ENCODE data around the gene DOK7. TPM values are rescaled to one million over a fixed set of nuclear protein-coding genes. Genes with fewer than 3 reads are reported as not detected.
A peak's percentile ranks its signal among the peaks of the same experiment; 100 is the strongest.

DOK7 gene
- total RNA-seq, 1 experiment from 2014 or later = 0.26 TPM

DNA sequence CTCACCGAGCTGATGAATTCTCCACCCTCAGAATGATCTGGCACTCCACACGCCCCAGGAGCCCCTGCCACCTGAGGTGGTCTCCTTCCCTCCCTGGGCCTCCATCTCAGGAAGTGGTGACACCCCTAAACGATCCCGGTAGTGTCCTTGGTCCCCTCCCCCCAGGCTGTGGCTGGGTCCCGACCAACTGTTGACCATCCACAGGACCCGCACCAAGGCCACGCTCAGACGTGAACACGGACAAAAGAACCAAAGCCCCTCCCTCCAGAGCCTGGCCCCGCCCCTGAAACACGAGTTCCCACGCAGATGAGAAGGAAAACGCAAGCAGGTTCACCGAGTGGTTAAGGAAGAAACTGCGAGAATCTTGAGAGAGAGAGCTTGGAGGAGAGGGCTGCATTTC, 52.5 kb downstream of the DOK7 start:
- no peaks in the 10 kb centered on the region for H4K20me1 ChIP-seq (ENCODE audit: control insufficient read depth, insufficient read depth, insufficient read length)
- peak overlapping the region in 1 of 2 experiments; percentile 20; a peak in 1 of 5 replicates for H3K4me3 Mint-ChIP-seq
- H3K18ac ChIP-seq (ENCODE audit: insufficient read length, low read depth, low read length) = no peak overlapping the region
- no peaks in the 10 kb centered on the region; the same call in 1 of the 2 replicates for H3K27me3 Mint-ChIP-seq (ENCODE audit: low read depth)
- H3K27me3 ChIP-seq (ENCODE audit: insufficient read depth, low read length) = no peaks in the 10 kb centered on the region
- DNase-seq = no peak
- H3K27ac Mint-ChIP-seq = peak overlapping the region in 2 of 3 experiments; percentile 85 to 86; a peak in 5 of 7 replicates
- no peaks in the 10 kb centered on the region; the same call in 1 of the 2 replicates for H3K4me1 ChIP-seq (ENCODE audit: insufficient read depth, low read length)
- H3K79me1 ChIP-seq (ENCODE audit: insufficient read depth, low read depth, low read length, poor library complexity, severe bottlenecking) = no peaks in the 10 kb centered on the region
- H3K36me3 Mint-ChIP-seq (ENCODE audit: insufficient read depth in 1 of 3, low read depth in 3 of 3) = peaks cover 55 to 84% (median 79%) of the 10 kb centered on the region in 3 experiments
- no peaks in the 10 kb centered on the region for H3K79me2 ChIP-seq (ENCODE audit: insufficient read depth, low read length)
- H3K4me1 Mint-ChIP-seq = peaks cover 3 to 7% of the 10 kb centered on the region in 2 experiments
- H3K9me3 Mint-ChIP-seq = no peaks in the 10 kb centered on the region; a peak in 1 of 5 replicates
- H3K4me2 ChIP-seq (ENCODE audit: insufficient read depth, insufficient read length, low read length) = no peak overlapping the region
- no peak overlapping the region for H2BK20ac ChIP-seq (ENCODE audit: low read depth, low read length, poor library complexity, severe bottlenecking)
- H3K27ac ChIP-seq (ENCODE audit: insufficient read length, low read depth, low read length) = no peak overlapping the region
- no CpG with 5 or more reads among the region's 15 CpGs for WGBS (ENCODE audit: extremely low coverage, insufficient read length, low lambda C conversion rate)
- TF ChIP-seq, protein P1, sequence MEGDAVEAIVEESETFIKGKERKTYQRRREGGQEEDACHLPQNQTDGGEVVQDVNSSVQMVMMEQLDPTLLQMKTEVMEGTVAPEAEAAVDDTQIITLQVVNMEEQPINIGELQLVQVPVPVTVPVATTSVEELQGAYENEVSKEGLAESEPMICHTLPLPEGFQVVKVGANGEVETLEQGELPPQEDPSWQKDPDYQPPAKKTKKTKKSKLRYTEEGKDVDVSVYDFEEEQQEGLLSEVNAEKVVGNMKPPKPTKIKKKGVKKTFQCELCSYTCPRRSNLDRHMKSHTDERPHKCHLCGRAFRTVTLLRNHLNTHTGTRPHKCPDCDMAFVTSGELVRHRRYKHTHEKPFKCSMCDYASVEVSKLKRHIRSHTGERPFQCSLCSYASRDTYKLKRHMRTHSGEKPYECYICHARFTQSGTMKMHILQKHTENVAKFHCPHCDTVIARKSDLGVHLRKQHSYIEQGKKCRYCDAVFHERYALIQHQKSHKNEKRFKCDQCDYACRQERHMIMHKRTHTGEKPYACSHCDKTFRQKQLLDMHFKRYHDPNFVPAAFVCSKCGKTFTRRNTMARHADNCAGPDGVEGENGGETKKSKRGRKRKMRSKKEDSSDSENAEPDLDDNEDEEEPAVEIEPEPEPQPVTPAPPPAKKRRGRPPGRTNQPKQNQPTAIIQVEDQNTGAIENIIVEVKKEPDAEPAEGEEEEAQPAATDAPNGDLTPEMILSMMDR (conservative IDR thresholded peaks at IDR 0.05) = no peak
- H2BK5ac ChIP-seq (ENCODE audit: insufficient read length, low read length) = no peak overlapping the region
- no peak overlapping the region for H3K23ac ChIP-seq (ENCODE audit: insufficient read length, low read depth, low read length)
- H2AFZ ChIP-seq (ENCODE audit: low read length) = no peak overlapping the region
- H2BK12ac ChIP-seq (ENCODE audit: insufficient read length, low read depth, low read length) = no peak overlapping the region
- H3K23me2 ChIP-seq (ENCODE audit: insufficient read length, low read depth, low read length, poor library complexity, severe bottlenecking) = no peaks in the 10 kb centered on the region
- H3K14ac ChIP-seq (ENCODE audit: insufficient read depth, low read length) = no peak overlapping the region
- H4K8ac ChIP-seq (replicated peaks; ENCODE audit: insufficient read length, low read depth, low read length) = no peak overlapping the region
- H2BK120ac ChIP-seq (ENCODE audit: low read depth, low read length, poor library complexity, severe bottlenecking) = no peak overlapping the region
- H3K9ac ChIP-seq (ENCODE audit: extremely low read depth, insufficient read length, low read length) = no peak overlapping the region
- no peak overlapping the region for H4K91ac ChIP-seq (ENCODE audit: insufficient read length, low read depth, low read length)
- no peak overlapping the region for H3K56ac ChIP-seq (ENCODE audit: insufficient read length, low read depth, low read length)
- no peak overlapping the region for H4K5ac ChIP-seq (ENCODE audit: insufficient read length, low read depth, low read length)
- no peak overlapping the region for H3K4ac ChIP-seq (ENCODE audit: low read depth, low read length)
- H2AK5ac ChIP-seq (ENCODE audit: insufficient read length, low read length) = no peak overlapping the region
- H3T11ph ChIP-seq (ENCODE audit: low read length) = no peak overlapping the region
- H3K9me3 ChIP-seq (ENCODE audit: control insufficient read depth, low read depth, low read length) = no peaks in the 10 kb centered on the region
- H2BK15ac ChIP-seq (ENCODE audit: low read depth, low read length) = no peak overlapping the region

Data from H9 (cell line).